GM21786 (cell line): ENCODE data around the gene EML6.
"Not testable (repeated sequence)": the region's sequence is repeated elsewhere in the genome, so short reads cannot be mapped to it uniquely, and the experiment has no call there.

Experiments used
- ATAC-seq: cut with Tn5 transposase; IDR thresholded peaks from one replicate; pipeline ENCODE4 v1.9.1; 2021; ENCODE audit not compliant: unreplicated experiment

Gene EML6

DNA sequence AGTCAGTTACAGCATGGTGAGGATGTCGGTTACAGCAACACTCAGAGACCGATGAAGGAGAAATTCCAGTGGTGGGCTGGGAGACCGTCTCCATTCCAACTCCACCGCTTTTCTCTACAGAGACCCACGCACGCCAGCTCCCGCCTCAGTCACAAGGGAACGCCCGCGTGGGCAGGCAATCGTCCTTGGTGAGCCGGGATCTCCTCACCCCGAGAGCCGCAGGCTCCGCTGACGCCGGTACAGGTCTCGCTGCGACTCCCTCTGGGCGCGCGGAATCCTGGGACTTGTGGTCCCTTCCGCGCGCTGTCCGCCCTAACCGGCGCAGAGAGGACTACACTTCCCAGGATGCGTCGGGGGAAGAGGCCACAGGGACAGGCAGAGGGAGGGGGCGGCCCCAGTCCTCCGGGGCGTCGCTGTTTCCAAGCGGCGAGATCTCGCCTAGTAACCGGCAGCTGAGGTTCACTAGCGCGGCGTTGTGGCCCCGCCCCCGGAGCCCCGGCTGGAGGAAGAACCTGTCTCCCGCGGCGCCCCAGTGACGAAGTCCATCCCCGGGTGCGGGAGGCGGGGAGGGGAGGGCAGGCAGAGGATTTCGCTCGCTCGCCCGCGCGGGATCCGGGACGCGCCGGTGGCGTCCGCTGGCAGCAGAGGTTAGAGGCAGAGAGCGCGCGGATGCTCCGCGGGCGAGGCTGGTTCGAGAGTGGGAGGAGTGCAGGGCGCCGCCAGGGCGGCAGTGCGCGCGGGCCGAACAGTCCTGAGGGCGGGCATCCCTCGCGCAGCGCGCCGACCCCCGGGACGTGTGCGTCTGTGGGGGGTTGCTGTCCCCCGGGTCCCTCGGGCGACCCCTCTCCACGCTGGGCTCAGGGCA lies at the start of gene EML6:
EML6 (plus strand) TSS at position 532 of the 865 bp plus-strand sequence. CDS start 1,400 bp downstream, outside the sequence.
- ATAC-seq = peak; percentile 99

DNA sequence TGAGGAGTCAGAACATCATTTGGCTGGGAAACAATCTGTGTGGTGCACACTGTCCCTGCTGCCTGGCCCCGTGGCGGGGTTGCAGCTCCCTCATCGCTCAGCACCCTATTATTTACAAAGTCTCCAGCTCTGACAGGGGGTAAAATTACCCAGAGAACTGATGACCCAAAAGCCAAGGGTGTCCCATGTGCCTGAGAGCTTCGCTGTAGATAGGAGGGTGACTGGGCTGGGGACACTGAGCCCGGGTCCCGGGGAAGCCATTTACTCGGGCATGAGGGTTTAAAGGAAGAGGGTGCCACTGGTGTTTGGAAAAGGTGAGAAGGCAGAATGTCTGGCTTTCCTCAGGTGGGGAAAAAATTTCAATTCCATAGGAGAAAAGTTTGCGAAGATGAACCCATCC lies 48.2 kb upstream of the EML6 start:
- no peak for ATAC-seq

GRCh38 chr2:54675738-54676137 lies 47.7 kb upstream of the EML6 start:
- no peak for ATAC-seq

DNA sequence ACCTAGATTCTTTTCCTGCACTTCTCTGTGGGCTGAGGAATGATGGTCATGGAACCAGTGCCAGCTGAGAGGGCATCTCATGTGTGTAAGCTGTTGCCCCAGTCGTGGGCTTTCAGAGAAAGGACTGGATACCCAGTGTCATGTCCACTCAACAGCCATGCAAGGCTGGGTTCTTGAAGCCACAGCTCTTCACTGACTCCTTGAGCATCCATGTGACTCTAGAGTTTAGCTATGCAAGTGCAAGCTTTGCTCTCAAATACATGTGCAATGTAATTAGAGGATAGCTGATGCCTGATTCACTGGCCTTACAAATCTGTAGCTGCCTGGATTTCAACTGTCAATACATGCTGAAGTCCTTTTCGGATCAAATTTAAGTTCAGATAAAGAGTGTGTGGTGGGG lies 46.8 kb upstream of the EML6 start:
- ATAC-seq = no peak

DNA sequence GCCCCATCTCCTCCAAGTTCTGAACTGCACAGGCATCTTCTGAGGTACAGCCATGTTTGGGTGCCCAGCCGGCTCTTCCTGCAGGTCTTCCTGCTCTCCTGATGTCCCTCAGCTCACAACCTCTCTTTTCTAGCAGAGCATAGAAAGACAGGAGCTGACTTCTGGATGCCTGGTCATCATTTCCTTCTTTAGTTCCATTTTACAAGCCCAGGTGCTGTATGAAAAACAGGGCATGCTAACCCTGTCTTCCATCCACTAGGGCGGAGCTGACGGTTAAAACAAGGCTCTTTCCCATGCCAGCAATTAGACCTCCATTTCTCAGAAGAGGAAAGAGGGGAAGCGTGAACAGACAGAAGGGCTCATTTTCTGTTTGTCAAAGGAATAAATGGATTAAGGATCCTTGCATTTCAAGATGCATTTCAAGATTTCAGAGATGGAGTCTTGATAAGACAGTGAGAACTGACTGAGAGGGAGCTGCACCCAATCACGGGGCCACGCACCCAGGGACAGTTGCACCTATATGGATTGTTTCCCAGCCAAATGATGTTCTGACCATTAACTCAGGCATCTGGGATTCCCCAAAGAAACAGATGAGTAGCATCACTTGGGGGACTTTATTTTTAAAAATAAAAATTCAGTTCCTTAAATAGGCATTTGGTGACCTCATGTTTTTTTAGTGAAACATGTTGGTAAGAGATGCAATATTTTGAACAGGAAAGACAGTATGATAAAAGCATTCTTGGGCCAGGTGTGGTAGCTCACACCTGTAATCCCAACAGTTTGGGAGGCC lies 45.8 kb upstream of the EML6 start:
- ATAC-seq = no peak

DNA sequence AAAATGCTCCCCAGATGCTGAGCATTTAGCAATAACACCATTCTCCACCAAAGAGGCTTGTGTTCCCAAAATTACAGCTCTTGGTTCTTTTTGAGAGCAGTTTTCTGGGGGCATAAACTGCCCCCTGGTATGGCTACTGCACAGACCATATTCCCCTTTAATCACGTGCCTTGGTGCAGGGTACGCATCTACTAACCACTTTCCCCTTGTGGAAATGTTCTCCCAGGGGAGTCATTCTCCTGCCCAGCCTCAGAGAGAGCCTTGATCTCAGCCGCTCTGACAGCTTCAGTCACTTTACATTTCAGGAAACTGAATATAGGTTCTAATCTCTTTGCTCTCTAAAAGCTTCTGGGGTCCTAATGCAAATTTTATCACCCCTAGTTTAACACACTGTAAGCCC lies 44.7 kb upstream of the EML6 start:
- no peak for ATAC-seq

- ATAC-seq = peak; percentile 77
Observed at GRCh38 chr2:54680397-54681041, 42.9 kb upstream of the EML6 start.

- no peak for ATAC-seq
Observed at GRCh38 chr2:54681416-54681815, 42.0 kb upstream of the EML6 start.

DNA sequence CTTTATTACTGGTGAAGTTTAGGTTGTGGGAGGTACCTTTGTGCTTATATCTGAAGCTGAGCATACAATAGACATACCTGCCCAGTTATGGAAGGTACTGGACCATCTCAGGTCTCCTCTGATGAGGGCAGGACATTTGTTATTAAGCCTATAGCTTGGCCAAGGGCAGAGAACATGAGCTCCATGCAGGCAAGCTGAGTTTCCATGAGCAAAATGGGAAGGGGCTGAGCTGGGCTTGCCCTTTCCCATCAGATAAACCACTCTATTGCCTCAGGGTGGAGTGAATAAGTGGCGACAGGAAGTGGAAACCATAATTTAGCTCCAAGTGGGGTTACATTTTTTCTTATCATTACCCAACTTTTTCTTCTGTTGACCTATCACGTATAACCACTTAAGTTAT lies 39.9 kb upstream of the EML6 start:
- no peak for ATAC-seq

- ATAC-seq = no peak
Observed at GRCh38 chr2:54685263-54685775, 38.1 kb upstream of the EML6 start.

DNA sequence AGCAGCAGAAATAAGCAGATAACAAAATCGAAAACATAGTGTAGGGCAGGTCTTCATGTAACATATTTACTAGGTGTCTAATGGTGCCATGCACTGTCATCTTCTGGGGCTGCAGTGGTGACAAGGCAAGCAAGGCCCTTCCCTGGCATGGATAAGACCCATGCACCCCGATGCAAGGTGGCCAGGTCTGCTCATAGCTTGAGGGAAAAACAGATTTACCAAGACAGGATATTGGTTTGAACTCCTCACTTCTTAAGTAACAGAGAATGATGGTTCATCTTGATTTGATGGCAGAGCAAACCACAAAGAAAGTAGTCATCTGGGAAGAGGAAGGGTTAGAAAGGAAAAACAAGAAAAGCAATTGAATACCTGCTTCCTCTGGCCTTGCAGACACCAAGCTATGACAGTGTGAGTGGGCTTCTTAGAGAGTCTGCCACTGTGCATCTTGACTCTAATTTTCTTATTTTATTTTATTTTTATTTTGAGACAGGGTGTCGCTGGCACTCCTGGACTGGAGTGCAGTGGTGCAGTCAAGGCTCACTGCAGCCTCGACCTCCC lies 35.8 kb upstream of the EML6 start:
- ATAC-seq = no peak

DNA sequence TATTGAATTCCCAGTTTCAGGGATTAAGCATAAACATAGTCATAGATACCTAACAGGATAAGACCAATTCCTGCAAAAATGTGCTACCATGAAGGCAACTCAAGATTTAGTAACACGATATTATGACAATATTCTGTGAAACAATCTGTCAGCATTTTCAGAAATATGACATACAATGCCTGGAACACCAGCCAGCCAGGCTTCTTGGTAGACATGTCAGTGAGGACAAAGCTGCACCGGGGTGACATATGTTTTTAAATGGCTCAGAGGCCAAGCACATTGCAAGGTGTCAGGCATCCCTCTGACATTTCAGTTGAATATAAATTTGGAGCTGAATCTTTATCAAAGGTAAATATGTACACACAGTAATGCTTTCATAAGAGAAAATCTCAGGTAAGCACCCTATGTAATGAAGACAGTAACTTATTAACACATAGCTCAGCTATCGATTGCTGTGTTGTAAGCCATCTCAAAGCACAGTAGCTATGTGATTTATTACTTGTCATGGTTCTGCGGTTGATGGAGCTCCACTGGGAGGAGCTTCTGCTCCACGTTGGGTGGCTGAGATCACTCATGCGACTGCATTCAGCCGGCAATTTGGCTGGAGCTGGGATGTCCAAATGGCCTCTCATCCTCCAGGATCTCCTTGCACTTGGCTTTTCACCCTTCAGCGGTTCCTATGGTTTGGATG lies 31.9 kb upstream of the EML6 start:
- no peak for ATAC-seq

GRCh38 chr2:54692556-54692955 lies 30.9 kb upstream of the EML6 start:
- ATAC-seq = no peak

- no peak for ATAC-seq
Observed at GRCh38 chr2:54695378-54695777, 28.1 kb upstream of the EML6 start.

DNA sequence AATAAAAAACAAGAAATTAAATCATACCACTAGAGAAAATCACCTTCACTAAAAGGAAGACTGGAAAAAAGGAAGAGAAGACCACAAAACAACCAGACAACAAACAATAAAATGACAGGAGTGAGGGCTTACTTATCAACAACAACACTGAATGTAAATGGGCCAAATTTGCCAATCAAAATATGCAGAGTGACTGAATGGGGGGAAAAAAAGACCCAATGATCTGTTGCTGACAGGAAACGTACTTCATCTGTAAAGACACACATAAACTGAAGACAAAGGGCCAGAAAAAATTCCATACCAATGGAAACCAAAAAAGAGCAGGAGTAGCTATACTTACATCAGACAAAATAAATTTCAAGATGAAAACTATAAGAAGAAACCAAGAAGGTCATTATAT lies 25.5 kb upstream of the EML6 start:
- ATAC-seq = no peak

GRCh38 chr2:54698926-54699325 lies 24.5 kb upstream of the EML6 start:
- not testable (repeated sequence) for ATAC-seq

DNA sequence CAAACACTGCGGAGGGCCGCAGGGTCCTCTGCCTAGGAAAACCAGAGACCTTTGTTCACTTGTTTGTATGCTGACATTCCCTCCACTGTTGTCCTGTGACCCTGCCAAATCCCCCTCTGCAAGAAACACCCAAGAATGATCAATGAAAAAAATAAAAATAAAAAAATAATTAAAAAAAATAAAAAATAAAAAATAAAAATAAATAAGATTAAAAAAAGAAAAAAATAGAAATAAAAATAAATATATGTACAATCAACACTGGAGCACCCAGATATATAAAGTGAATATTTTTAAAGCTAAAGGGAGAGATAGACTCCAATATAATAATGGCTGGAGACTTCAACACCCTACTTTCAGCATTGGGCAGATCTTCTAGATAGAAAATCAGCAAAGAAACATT lies 23.8 kb upstream of the EML6 start:
- no peak for ATAC-seq

DNA sequence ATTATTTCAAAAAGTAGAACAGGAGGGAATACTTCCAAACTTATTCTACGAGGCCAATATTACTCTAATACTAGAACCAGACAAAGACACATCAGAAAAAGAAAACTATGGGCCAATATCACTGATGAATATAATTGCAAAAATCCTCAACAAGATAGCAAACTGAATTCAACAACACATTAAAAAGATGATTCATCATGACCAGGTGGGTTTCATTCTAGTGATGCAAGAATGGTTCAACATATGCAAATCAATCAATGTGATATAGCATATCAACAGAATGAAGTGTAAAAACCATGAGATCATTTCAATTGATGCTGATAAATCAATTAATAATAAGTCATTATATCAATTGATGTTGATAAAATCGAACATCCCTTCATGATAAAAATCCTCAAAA lies 22.4 kb upstream of the EML6 start:
- ATAC-seq = no peak

GRCh38 chr2:54704238-54704637 lies 19.2 kb upstream of the EML6 start:
- no peak for ATAC-seq
